Neural cell (in vitro differentiated cells): ENCODE results near the gene IL2RG.

Experiments used
- CTCF ChIP-seq: fragments of 450-650 bp; IDR thresholded peaks from 2 replicates; pipeline ENCODE4 v1.5.1; 2014; ENCODE audit warnings: antibody characterized with exemption, mild to moderate bottlenecking, moderate library complexity; ENCODE audit not compliant: poor library complexity, severe bottlenecking
- POLR2AphosphoS5 ChIP-seq: IDR thresholded peaks from 2 replicates; pipeline ENCODE4 v1.6.1; 2012

GRCh38 chrX:71131510-71131909 lies 20.1 kb upstream of the IL2RG start:
- TF ChIP-seq POLR2AphosphoS5: no peak
- no peak for TF ChIP-seq CTCF
